HEK293T (cell line): ENCODE data around the gene CYP2C9.

Experiments
- CTCF ChIA-PET: fragments of 350-600 bp; formaldehyde crosslinking; extraction: SDS; loops from one replicate; lab custom pipeline; 2021; ENCODE audit warnings: antibody characterized with exemption, inconsistent platforms; lab: Yijun Ruan, JAX
- POLR2A ChIA-PET: fragments of 350-600 bp; formaldehyde crosslinking; extraction: SDS; loops from one replicate; lab custom pipeline; 2020; ENCODE audit warnings: antibody characterized with exemption, inconsistent platforms; lab: Yijun Ruan, JAX
- DNase-seq: peaks from one replicate; pipeline ENCODE4 v3.0.0; 2012; ENCODE audit warnings: mixed read lengths; ENCODE audit errors: extremely low spot score
- ARNT ChIP-seq: fragments of 450-650 bp; IDR thresholded peaks from 2 replicates; pipeline ENCODE4 v1.6.1; 2017; ENCODE audit warnings: mild to moderate bottlenecking
- BHLHE40 ChIP-seq: fragments of 450-650 bp; IDR thresholded peaks from 2 replicates; pipeline ENCODE4 v1.6.1; 2016; ENCODE audit warnings: mild to moderate bottlenecking, moderate library complexity, borderline replicate concordance
- CTBP1 ChIP-seq: fragments of 450-650 bp; IDR thresholded peaks from 2 replicates; pipeline ENCODE4 v1.6.1; 2016; ENCODE audit warnings: borderline replicate concordance
- ELF4 ChIP-seq: fragments of 450-650 bp; IDR thresholded peaks from 2 replicates; pipeline ENCODE4 v1.6.1; 2017; ENCODE audit warnings: antibody characterized with exemption
- FOXA1 ChIP-seq: fragments of 450-650 bp; IDR thresholded peaks from 2 replicates; pipeline ENCODE4 v1.6.1; 2016; ENCODE audit warnings: mild to moderate bottlenecking
- FOXK2 ChIP-seq: fragments of 450-650 bp; IDR thresholded peaks from 2 replicates; pipeline ENCODE4 v1.6.1; 2016; ENCODE audit warnings: mild to moderate bottlenecking
- FOXM1 ChIP-seq: fragments of 450-650 bp; IDR thresholded peaks from 2 replicates; pipeline ENCODE4 v1.6.1; 2017; ENCODE audit warnings: mild to moderate bottlenecking, borderline replicate concordance
- HDGF ChIP-seq: fragments of 450-650 bp; IDR thresholded peaks from 2 replicates; pipeline ENCODE4 v1.6.1; 2017; ENCODE audit warnings: antibody characterized with exemption, borderline replicate concordance
- L3MBTL2 ChIP-seq: fragments of 450-650 bp; conservative IDR thresholded peaks from 2 replicates; pipeline ENCODE4 v1.6.1; 2016; ENCODE audit warnings: mild to moderate bottlenecking
- LEF1 ChIP-seq: fragments of 450-650 bp; IDR thresholded peaks from 2 replicates; pipeline ENCODE4 v1.6.1; 2017; ENCODE audit warnings: mild to moderate bottlenecking, borderline replicate concordance
- NFRKB ChIP-seq: fragments of 450-650 bp; IDR thresholded peaks from 2 replicates; pipeline ENCODE4 v1.6.1; 2016; ENCODE audit warnings: mild to moderate bottlenecking, moderate library complexity
- SP1 ChIP-seq: fragments of 450-650 bp; IDR thresholded peaks from 2 replicates; pipeline ENCODE4 v1.6.1; 2017
- SUZ12 ChIP-seq: fragments of 450-650 bp; IDR thresholded peaks from 2 replicates; pipeline ENCODE4 v1.6.1; 2016; ENCODE audit warnings: mild to moderate bottlenecking
- TARDBP ChIP-seq: fragments of 450-650 bp; IDR thresholded peaks from 2 replicates; pipeline ENCODE4 v1.6.1; 2016
- ZNF384 ChIP-seq: fragments of 450-650 bp; IDR thresholded peaks from 2 replicates; pipeline ENCODE4 v1.6.1; 2016
- TF ChIP-seq, protein P1 (sequence below): fragments of 450-650 bp; IDR thresholded peaks from 2 replicates; pipeline ENCODE4 v1.6.1; 2016

The CYP2C9 gene

DNA sequence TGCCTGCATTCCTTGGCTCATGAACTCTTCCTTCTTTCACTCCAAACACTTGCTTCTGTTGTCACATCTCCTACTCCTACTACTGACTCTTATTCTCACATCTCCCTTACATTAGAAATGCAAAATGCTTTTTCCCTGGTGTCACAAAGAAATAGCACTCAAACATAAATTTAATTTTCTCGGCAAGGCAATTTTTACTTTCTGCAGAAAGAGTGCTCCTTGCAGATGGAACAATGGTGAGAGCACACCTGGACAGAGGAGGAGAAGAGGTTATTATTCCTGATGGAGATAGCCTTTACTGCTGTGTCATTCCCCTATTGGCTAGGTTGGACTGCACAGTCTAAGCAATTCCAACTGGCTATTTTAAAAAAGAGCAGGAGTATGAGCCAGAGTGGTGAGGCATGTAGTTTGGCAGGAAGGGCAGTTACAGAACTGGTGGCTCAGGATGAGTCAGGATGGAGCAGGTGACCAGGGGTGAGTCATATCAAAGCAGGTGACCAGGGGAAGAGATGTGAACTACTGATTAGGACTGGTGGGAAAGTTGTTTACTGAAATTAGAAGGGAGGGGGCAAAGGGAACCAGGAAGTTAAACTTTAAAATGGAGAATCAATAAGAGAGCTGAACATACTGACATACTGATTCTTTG is 52.9 kb downstream of the CYP2C9 start:
- ChIA-PET POLR2A (no interaction called here), CTCF (no interaction called here)
- TF ChIP-seq NFRKB: no peak
- no peak for TF ChIP-seq TARDBP
- TF ChIP-seq ARNT: no peak
- no peak for TF ChIP-seq ELF4
- TF ChIP-seq FOXA1: no peak
- no peak for TF ChIP-seq CTBP1
- TF ChIP-seq, protein P1, sequence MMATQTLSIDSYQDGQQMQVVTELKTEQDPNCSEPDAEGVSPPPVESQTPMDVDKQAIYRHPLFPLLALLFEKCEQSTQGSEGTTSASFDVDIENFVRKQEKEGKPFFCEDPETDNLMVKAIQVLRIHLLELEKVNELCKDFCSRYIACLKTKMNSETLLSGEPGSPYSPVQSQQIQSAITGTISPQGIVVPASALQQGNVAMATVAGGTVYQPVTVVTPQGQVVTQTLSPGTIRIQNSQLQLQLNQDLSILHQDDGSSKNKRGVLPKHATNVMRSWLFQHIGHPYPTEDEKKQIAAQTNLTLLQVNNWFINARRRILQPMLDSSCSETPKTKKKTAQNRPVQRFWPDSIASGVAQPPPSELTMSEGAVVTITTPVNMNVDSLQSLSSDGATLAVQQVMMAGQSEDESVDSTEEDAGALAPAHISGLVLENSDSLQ: no peak
- DNase-seq: no peak

DNA sequence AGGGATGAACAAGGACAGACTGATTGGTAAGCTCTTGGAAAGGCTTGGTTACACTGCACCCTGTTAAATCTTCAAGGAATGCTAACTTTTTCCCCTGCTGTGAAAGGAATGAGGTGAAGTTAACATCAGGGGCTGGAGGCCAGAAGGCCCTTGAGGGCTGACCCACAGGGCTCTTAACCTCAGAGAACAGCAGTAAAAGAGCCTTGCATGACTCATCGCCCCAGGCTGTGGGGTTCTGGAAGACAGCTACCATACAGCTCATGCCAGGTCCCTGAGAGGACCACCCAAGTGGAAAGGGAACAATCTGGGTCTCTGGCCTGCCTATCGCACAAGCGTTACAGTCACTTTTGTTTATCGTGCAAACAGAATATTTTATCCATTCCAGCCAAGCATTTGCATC is 54.4 kb downstream of the CYP2C9 start:
- no peak for TF ChIP-seq L3MBTL2
- TF ChIP-seq LEF1: no peak
- no peak for TF ChIP-seq FOXK2
- no peak for TF ChIP-seq HDGF
- TF ChIP-seq SP1: no peak
- TF ChIP-seq BHLHE40: no peak
- no peak for TF ChIP-seq NFRKB
- TF ChIP-seq, protein P1: no peak
- TF ChIP-seq FOXA1: no peak
- TF ChIP-seq FOXM1: no peak
- TF ChIP-seq TARDBP: no peak
- TF ChIP-seq ZNF384: no peak
- TF ChIP-seq ARNT: no peak
- TF ChIP-seq ELF4: no peak
- TF ChIP-seq CTBP1: no peak
- TF ChIP-seq SUZ12: no peak
- DNase-seq: no peak
- CTCF ChIA-PET: no interaction called here
- POLR2A ChIA-PET: no interaction called here

DNA sequence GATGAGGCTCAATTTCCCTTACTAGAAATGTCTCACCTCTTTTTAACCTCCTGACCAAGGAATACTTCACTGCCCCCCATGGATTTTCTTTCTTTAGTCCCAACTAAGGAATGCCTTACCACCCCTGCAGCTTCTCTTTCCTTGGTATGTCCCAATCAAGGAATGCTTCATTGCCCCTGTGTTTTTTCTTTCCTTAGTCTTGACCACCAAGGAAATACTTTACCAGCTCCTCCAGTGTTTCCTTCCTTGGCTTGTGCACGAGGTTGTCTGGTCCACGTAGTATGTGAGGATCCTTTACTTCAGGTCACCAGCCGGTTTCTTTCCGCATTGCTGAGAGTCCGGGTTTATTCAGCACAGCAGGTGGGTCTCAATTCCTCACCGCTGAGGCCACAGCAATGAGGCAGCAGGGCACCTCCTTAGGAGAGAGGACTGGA is 59.3 kb downstream of the CYP2C9 start:
- POLR2A ChIA-PET: no interaction called here
- TF ChIP-seq FOXM1 (no peak), SP1 (no peak), NFRKB (no peak), SUZ12 (no peak), ARNT (no peak), L3MBTL2 (no peak)
- CTCF ChIA-PET: no interaction called here
- DNase-seq: no peak

DNA sequence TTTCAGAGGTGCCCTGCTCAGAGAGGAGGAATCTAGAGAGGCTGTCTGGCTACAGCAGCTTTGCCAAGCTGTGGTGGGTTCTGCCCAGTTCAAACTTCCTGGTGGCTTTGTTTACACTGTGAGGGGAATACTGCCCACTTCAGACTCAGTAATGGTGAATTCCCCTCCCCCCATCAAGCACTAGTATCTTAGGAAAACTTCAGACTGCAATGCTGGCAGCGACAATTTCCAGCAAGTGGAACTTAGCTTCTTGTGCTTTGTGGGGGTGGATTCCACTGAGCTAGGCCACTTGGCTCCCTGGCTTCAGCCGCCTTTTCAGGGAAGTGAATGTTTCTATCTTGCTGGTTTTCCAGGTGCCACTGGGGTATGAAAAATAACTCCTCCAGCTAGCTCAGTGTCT is 88.0 kb downstream of the CYP2C9 start:
- no peak for TF ChIP-seq ARNT
- no peak for TF ChIP-seq LEF1
- no peak for TF ChIP-seq TARDBP
- no peak for DNase-seq
- POLR2A ChIA-PET: no interaction called here
- CTCF ChIA-PET: no interaction called here

DNA sequence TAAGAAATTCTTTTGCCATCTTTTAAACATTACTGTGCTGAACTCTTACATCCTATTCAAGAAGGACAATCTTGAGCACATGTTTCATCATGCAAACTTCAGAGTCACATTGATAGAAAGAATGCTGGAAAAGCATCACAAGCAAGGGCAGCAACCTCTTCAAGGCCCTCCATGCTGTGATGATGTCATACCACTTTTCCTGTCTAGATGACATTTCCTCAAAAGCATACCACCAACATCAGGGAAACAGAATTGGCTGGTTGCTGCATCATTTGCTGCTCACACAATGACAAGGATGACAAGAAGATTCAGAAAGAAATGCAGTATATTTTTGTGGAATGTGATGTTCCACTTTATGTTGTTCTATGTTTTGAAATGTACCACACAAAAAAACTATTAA is 93.2 kb downstream of the CYP2C9 start:
- ChIA-PET POLR2A (no interaction called here), CTCF (no interaction called here)
- TF ChIP-seq CTBP1 (no peak), HDGF (no peak)
- DNase-seq: no peak

DNA sequence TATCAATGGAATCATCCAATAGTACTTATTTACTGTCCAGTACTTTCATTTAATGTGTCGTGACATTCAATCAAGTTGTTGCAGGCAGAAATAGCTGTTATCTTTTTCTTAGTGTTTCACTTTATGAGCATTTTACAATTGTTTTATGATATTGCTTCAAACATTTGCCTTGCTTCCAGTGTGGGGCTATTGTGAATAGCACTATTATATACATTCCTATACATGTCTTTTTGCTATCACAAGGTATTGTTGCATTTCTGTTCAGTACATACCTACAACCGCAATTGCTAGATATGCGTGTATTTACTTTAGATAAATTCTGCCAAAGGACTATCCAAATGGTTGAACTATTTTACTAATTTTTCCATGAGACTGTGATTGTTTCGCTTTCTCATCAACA is 95.9 kb downstream of the CYP2C9 start:
- POLR2A ChIA-PET: no interaction called here
- DNase-seq: no peak
- no peak for TF ChIP-seq TARDBP
- TF ChIP-seq SP1: no peak
- TF ChIP-seq ARNT: no peak
- TF ChIP-seq, protein P1: no peak
- no peak for TF ChIP-seq FOXA1
- no peak for TF ChIP-seq L3MBTL2
- TF ChIP-seq FOXK2: no peak
- no peak for TF ChIP-seq ZNF384
- no peak for TF ChIP-seq BHLHE40
- no peak for TF ChIP-seq HDGF
- TF ChIP-seq NFRKB: no peak
- no peak for TF ChIP-seq CTBP1
- CTCF ChIA-PET: no interaction called here

DNA sequence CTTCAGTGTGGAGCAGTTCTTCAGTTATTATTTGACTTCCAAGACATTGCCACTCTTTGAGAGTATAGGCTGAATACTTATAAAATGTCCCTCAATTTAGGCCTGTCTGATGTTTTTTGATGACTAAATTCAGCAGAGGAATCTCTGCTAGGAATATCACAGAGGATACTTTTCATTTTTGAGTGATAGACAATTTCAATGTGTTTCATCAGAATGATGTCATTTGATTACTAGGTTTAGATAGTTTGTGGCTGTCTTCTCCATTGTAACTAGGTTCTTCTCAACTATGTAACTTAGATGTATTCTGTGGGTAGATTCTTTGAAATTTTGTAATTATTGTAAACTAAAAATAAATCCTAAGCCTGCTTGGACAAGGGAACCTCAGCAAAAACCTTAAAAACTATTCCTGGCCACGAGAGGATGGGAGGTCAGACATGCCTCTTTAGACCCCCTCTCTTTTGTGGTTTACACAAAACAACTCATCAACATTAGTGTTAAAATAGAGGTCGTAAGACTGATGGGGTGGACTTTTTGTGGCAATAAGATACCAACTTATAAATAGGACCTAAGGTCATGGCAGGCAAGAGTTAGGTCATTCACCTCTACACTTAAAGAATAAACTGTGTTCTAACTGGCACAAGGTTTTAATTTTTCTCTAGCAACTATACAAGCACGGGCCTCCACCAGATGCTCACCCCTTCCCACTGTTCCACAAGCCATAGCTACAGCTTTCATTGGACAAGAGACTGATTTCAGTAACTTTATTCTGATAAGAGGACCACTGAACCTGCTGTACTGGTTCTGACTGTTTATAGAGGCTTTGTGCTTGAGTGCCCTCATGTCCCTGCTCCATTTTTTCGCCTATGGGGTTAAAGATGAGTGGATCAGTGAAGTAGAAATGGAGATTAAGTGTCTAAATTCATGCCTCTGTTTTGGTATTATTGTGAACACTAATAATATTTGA is 97.2 kb downstream of the CYP2C9 start:
- ChIA-PET CTCF (no interaction called here), POLR2A (no interaction called here)
- TF ChIP-seq FOXA1: no peak
- no peak for TF ChIP-seq SUZ12
- no peak for DNase-seq
